CD8-positive, alpha-beta memory T cell (primary cell): ENCODE data around the gene YBX3. TPM values are rescaled to one million over a fixed set of nuclear protein-coding genes. Genes with fewer than 3 reads are reported as not detected.

ENCODE experiments used
- CTCF ChIA-PET: fragments of 350-600 bp; sonication (Branson Sonifier 250); formaldehyde crosslinking; loops from one replicate; lab custom pipeline; 2021; ENCODE audit warnings: antibody characterized with exemption; lab: Charles Lee
- POLR2A ChIA-PET: fragments of 350-600 bp; sonication (Branson Sonifier 250); formaldehyde crosslinking; loops from one replicate; lab custom pipeline; 2021; ENCODE audit warnings: antibody characterized with exemption; lab: Charles Lee
- DNase-seq, 5 donors: peaks; one replicate each; pipeline versions ENCODE4 v3.0.0 to v3.0.0-alpha.2; 2020 to 2022; ENCODE audit warnings: mixed read lengths in 1 of 5
- H3K27ac ChIP-seq: one replicate; pipeline ENCODE4 v1.7.0; 2013; ENCODE audit warnings: low read depth, mild to moderate bottlenecking, low read length, moderate library complexity
- H3K27me3 ChIP-seq: 2 replicates; pipeline ENCODE4 v1.7.0; 2013; ENCODE audit warnings: low read length, mild to moderate bottlenecking; ENCODE audit not compliant: insufficient read depth, poor library complexity, severe bottlenecking
- H3K36me3 ChIP-seq: 2 replicates; pipeline ENCODE4 v1.7.0; 2013; ENCODE audit warnings: mild to moderate bottlenecking, low read length, moderate library complexity; ENCODE audit not compliant: insufficient read depth
- H3K4me1 ChIP-seq: 2 replicates; pipeline ENCODE4 v1.7.0; 2013; ENCODE audit warnings: mild to moderate bottlenecking, low read length, moderate library complexity; ENCODE audit not compliant: insufficient read depth
- H3K4me3 ChIP-seq: 2 replicates; pipeline ENCODE4 v1.7.0; 2013; ENCODE audit warnings: mild to moderate bottlenecking, low read length
- H3K9me3 ChIP-seq: 2 replicates; pipeline ENCODE4 v1.7.0; 2013; ENCODE audit warnings: mild to moderate bottlenecking, low read length
- H3K27ac Mint-ChIP-seq, 8 donors: one replicate each; pipeline ENCODE4 v1.8.0; 2020 to 2021; ENCODE audit warnings: mixed read lengths in 8 of 8, mild to moderate bottlenecking in 6 of 8, inconsistent platforms in 3 of 8, moderate library complexity in 3 of 8
- H3K27me3 Mint-ChIP-seq, 2 donors: one replicate each; pipeline ENCODE4 v1.8.0; 2020 to 2021; ENCODE audit warnings: mixed read lengths in 2 of 2, mild to moderate bottlenecking in 1 of 2, moderate library complexity in 1 of 2
- H3K36me3 Mint-ChIP-seq, 3 donors: one replicate each; pipeline ENCODE4 v1.8.0; 2020 to 2021; ENCODE audit warnings: mixed read lengths in 3 of 3, inconsistent platforms in 1 of 3, mild to moderate bottlenecking in 1 of 3
- H3K4me1 Mint-ChIP-seq, 3 donors: one replicate each; pipeline ENCODE4 v1.8.0; 2020 to 2021; ENCODE audit warnings: mixed read lengths in 3 of 3, inconsistent platforms in 1 of 3, mild to moderate bottlenecking in 1 of 3
- H3K4me3 Mint-ChIP-seq, 7 donors: one replicate each; pipeline ENCODE4 v1.8.0; 2020 to 2021; ENCODE audit warnings: mixed read lengths in 7 of 7, mild to moderate bottlenecking in 6 of 7, moderate library complexity in 4 of 7, inconsistent platforms in 2 of 7
- H3K9me3 Mint-ChIP-seq, 5 donors: one replicate each; pipeline ENCODE4 v1.8.0; 2020 to 2022; ENCODE audit warnings: mixed read lengths in 5 of 5, mild to moderate bottlenecking in 3 of 5, moderate library complexity in 2 of 5, inconsistent platforms in 1 of 5
- polyA plus RNA-seq: library from polyadenylated mRNA; unstranded; fragments of 300-500 nt; fragmentation: Illumina TruSeq; gene quantifications from one replicate; pipeline ENCODE4 v1.2.3, GENCODE V29; 2021
- total RNA-seq, 2 experiments: library from RNA; stranded (reverse); gene quantifications; one replicate each; pipeline ENCODE4 v1.2.3, GENCODE V29; 2021

The YBX3 gene
- total and polyA plus RNA-seq, 3 experiments from 2014 or later, result 40.5 to 251 (median 222) TPM

DNA sequence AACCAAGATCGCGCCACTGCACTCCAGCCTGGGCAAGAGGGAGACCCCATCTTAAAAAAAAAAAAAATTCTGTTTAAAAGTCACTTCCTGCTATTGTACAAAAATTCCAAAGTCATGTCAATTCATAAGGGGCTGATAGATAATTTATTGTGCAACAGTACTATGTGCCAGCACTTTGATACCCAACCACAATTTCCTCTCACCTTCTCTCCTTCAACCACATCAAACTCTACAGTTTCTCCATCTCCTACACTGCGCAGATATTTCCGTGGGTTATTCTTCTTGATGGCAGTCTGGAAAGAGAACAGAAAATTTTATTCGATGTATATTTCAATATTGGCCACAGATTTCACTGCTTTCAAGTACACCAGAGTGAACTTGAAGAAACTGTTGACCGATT, 7.6 kb downstream of the YBX3 start:
- Histone ChIP-seq H3K36me3 (no peaks in the 10 kb centered on the region), H3K27me3 (no peaks in the 10 kb centered on the region), H3K27ac (no peak overlapping the region), H3K4me3 (no peak overlapping the region), H3K4me1 (peaks cover 9% of the 10 kb centered on the region), H3K9me3 (no peaks in the 10 kb centered on the region)
- Mint-ChIP-seq H3K27ac (peak overlapping the region in 2 of 8 donors; percentile 2 to 12), H3K27me3 (no peaks in the 10 kb centered on the region), H3K9me3 (no peaks in the 10 kb centered on the region), H3K4me1 (peaks cover 14 to 33% (median 28%) of the 10 kb centered on the region in 3 donors), H3K4me3 (peak overlapping the region in 4 of 7 donors; percentile 1 to 6 (median 4)), H3K36me3 (peaks cover 0 to 47% (median 3%) of the 10 kb centered on the region in 3 donors)
- DNase-seq, result peak in 2 of 5 donors; percentile 54 to 62
- ChIA-PET POLR2A (interaction anchor here (0.6 kb wide), 1 partner anchor 1995 kb away, joined by 3 read pairs; no protein-coding TSS in a partner anchor), CTCF (no interaction called here)

DNA sequence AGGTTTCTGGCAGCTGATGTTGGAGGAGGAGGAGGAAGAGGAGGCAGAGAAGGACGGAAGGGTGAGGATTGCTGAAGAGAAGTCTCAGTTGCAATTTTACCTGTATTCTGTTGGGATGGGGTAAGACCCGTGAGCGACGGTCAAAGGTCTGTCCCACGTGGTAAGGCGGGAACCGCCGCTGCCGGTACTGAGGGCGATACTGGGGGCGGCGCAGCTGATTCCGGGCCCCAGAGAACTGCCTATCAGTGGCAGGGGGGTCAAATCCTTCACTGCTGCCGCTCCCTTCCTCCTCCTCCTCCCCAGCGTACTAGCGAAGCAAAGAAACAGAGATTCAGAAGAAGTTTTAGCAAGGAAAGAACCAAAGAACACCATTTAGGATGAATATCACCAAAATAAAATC, 13.3 kb downstream of the YBX3 start:
- H3K36me3 Mint-ChIP-seq, result peaks cover 7 to 72% (median 11%) of the 10 kb centered on the region in 3 donors
- CTCF ChIA-PET, result no interaction called here
- POLR2A ChIA-PET, result no interaction called here

DNA sequence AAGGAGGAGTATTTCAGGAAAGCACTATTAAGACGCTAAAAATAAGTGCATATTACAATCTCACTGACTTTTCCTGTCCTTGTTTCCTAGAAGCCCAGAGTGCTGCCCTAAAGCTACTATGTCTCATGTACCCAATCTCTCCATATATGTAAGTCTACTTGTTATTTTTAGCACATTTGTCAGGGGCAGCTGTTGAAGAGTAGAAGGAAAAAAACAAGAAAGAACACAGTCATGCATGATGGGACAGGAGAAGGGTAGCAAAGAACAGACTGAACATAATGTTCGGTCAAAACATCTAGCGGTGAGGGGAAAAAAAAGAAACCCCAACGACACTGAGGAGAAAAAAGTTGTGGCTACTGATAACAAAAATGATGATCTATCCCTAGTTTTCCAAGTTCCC, 14.3 kb downstream of the YBX3 start:
- Histone ChIP-seq H3K4me3 (no peak overlapping the region), H3K36me3 (no peaks in the 10 kb centered on the region), H3K27me3 (no peaks in the 10 kb centered on the region), H3K9me3 (no peaks in the 10 kb centered on the region), H3K4me1 (no peaks in the 10 kb centered on the region), H3K27ac (no peak overlapping the region)
- DNase-seq, result no peak
- Mint-ChIP-seq H3K4me3 (no peak overlapping the region), H3K27me3 (no peaks in the 10 kb centered on the region), H3K9me3 (no peaks in the 10 kb centered on the region), H3K27ac (no peak overlapping the region), H3K36me3 (peaks cover 7 to 75% (median 14%) of the 10 kb centered on the region in 3 donors), H3K4me1 (peaks cover 0 to 4% (median 0%) of the 10 kb centered on the region in 3 donors)
- ChIA-PET CTCF (interaction anchor here (0.9 kb wide), 1 partner anchor 18 kb away, joined by 4 read pairs; no protein-coding TSS in a partner anchor), POLR2A (no interaction called here)

More for the DNA sequence above, 13.3 kb downstream of the YBX3 start:
- H3K9me3 Mint-ChIP-seq, result no peaks in the 10 kb centered on the region
- no peaks in the 10 kb centered on the region for H3K27me3 Mint-ChIP-seq
- no peak overlapping the region for H3K27ac ChIP-seq
- H3K4me1 Mint-ChIP-seq, result peaks cover 0 to 5% (median 0%) of the 10 kb centered on the region in 3 donors
- H3K4me1 ChIP-seq, result no peaks in the 10 kb centered on the region
- no peaks in the 10 kb centered on the region for H3K9me3 ChIP-seq
- DNase-seq, result no peak
- H3K27ac Mint-ChIP-seq, result no peak overlapping the region
- no peak overlapping the region for H3K4me3 Mint-ChIP-seq
- no peaks in the 10 kb centered on the region for H3K36me3 ChIP-seq
- no peak overlapping the region for H3K4me3 ChIP-seq
- H3K27me3 ChIP-seq, result no peaks in the 10 kb centered on the region

- Histone ChIP-seq H3K4me1 (peaks cover 4% of the 10 kb centered on the region), H3K9me3 (no peaks in the 10 kb centered on the region), H3K4me3 (no peak overlapping the region), H3K27me3 (no peaks in the 10 kb centered on the region), H3K27ac (no peak overlapping the region), H3K36me3 (no peaks in the 10 kb centered on the region)
- Mint-ChIP-seq H3K4me1 (peaks cover 11 to 13% (median 13%) of the 10 kb centered on the region in 3 donors), H3K27ac (no peak overlapping the region), H3K27me3 (no peaks in the 10 kb centered on the region), H3K9me3 (no peaks in the 10 kb centered on the region), H3K4me3 (peak overlapping the region in 1 of 7 donors; percentile 23), H3K36me3 (peaks cover 7 to 74% (median 10%) of the 10 kb centered on the region in 3 donors)
- ChIA-PET POLR2A (no interaction called here), CTCF (no interaction called here)
- no peak for DNase-seq
Observed at GRCh38 chr12:10705655-10706054, 17.5 kb downstream of the YBX3 start.

GRCh38 chr12:10701843-10702242, 21.3 kb downstream of the YBX3 start:
- H3K4me1 ChIP-seq, result peaks cover 4% of the 10 kb centered on the region
- POLR2A ChIA-PET, result no interaction called here
- H3K36me3 ChIP-seq, result no peaks in the 10 kb centered on the region
- H3K4me3 ChIP-seq, result no peak overlapping the region
- Mint-ChIP-seq H3K9me3 (no peaks in the 10 kb centered on the region), H3K4me3 (peak overlapping the region in 3 of 7 donors; percentile 7 to 74 (median 63)), H3K27me3 (no peaks in the 10 kb centered on the region), H3K36me3 (peaks cover 0 to 71% (median 12%) of the 10 kb centered on the region in 3 donors), H3K4me1 (peaks cover 14 to 15% (median 15%) of the 10 kb centered on the region in 3 donors), H3K27ac (peak overlapping the region; percentile 42 to 91 (median 87))
- DNase-seq, result no peak
- H3K27ac ChIP-seq, result no peak overlapping the region
- H3K27me3 ChIP-seq, result no peaks in the 10 kb centered on the region
- CTCF ChIA-PET, result no interaction called here
- H3K9me3 ChIP-seq, result no peaks in the 10 kb centered on the region

DNA sequence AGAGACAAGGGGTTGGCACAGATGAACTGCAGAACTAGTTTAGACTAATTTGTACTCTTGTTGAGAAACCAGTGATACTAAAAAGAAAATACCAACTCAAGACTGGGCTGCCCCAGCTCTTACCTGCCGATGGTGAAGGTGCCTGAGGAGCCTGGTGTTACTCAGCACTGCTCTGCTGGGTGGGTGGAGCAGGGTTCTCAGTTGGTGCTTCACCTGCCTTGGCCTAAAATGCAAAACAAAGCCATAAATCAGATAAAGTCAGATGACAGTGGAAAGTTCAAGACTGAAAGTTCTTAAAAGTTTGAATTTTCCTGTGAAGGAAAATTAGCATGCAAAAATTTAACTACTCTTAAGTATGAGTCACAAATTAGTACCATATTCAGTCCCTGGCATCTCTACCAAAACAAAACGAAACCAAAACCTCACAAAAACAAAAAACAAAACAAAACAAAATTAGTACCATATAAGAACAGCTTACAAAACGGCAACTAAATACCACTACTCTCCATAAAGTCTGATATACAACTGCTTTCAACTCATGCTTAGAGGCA, 21.9 kb downstream of the YBX3 start:
- Mint-ChIP-seq H3K9me3 (no peaks in the 10 kb centered on the region), H3K27me3 (no peaks in the 10 kb centered on the region), H3K27ac (peak overlapping the region; percentile 42 to 91 (median 87)), H3K4me1 (peaks cover 14 to 15% (median 15%) of the 10 kb centered on the region in 3 donors), H3K4me3 (peak overlapping the region; percentile 7 to 77 (median 63)), H3K36me3 (peaks cover 0 to 67% (median 16%) of the 10 kb centered on the region in 3 donors)
- Histone ChIP-seq H3K4me3 (no peak overlapping the region), H3K27ac (no peak overlapping the region), H3K9me3 (no peaks in the 10 kb centered on the region), H3K36me3 (no peaks in the 10 kb centered on the region), H3K4me1 (peaks cover 4% of the 10 kb centered on the region), H3K27me3 (no peaks in the 10 kb centered on the region)
- DNase-seq, result peak in 2 of 5 donors; percentile 6 to 11
- ChIA-PET POLR2A (no interaction called here), CTCF (no interaction called here)

- Mint-ChIP-seq H3K4me3 (peak overlapping the region in 3 of 7 donors; percentile 44 to 77 (median 74)), H3K9me3 (no peaks in the 10 kb centered on the region), H3K27me3 (no peaks in the 10 kb centered on the region), H3K27ac (peak overlapping the region in 6 of 8 donors; percentile 17 to 91 (median 80)), H3K4me1 (peaks cover 14 to 15% (median 15%) of the 10 kb centered on the region in 3 donors), H3K36me3 (peaks cover 0 to 61% (median 16%) of the 10 kb centered on the region in 3 donors)
- ChIA-PET CTCF (no interaction called here), POLR2A (no interaction called here)
- peaks cover 4% of the 10 kb centered on the region for H3K4me1 ChIP-seq
- H3K4me3 ChIP-seq, result no peak overlapping the region
- H3K36me3 ChIP-seq, result no peaks in the 10 kb centered on the region
- no peaks in the 10 kb centered on the region for H3K9me3 ChIP-seq
- no peaks in the 10 kb centered on the region for H3K27me3 ChIP-seq
- no peak overlapping the region for H3K27ac ChIP-seq
- no peak for DNase-seq
Observed at GRCh38 chr12:10700581-10700980, 22.5 kb downstream of the YBX3 start.

DNA sequence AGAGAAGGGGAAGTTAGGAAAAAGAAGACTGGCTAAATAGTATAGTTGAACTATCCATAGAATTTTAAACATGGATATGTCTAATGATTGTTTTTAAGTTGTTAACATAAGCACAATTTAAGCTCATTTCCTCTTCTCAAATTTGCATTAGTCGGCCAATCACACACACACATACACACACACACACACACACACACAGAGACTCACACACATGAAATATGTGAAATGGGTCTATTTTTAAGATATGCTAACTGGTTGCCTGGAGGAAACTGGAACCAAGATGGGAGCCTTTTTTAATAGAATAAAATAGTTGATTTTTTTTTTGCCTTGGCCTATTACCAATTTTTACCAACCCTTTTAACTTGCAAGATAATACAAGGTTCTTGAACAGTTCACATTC, 25.3 kb downstream of the YBX3 start:
- ChIA-PET POLR2A (no interaction called here), CTCF (no interaction called here)
- Mint-ChIP-seq H3K4me1 (peaks cover 14 to 15% (median 15%) of the 10 kb centered on the region in 3 donors), H3K36me3 (peaks cover 0 to 44% (median 13%) of the 10 kb centered on the region in 3 donors), H3K27me3 (no peaks in the 10 kb centered on the region), H3K27ac (no peak overlapping the region), H3K9me3 (no peaks in the 10 kb centered on the region), H3K4me3 (no peak overlapping the region)
- H3K4me1 ChIP-seq, result peaks cover 4% of the 10 kb centered on the region
- H3K27ac ChIP-seq, result no peak overlapping the region
- H3K4me3 ChIP-seq, result no peak overlapping the region
- no peaks in the 10 kb centered on the region for H3K9me3 ChIP-seq
- DNase-seq, result no peak
- no peaks in the 10 kb centered on the region for H3K27me3 ChIP-seq
- no peaks in the 10 kb centered on the region for H3K36me3 ChIP-seq
